HepG2 (cell line): ENCODE results near the gene COL8A2. TPM values are rescaled to one million over a fixed set of nuclear protein-coding genes. Genes with fewer than 3 reads are reported as not detected.

Source experiments
- BORCS8-MEF2B ChIP-seq: sonication (generic); formaldehyde crosslinking; IDR thresholded peaks from 2 replicates; pipeline ENCODE4 v1.8.0; 2022; ENCODE audit warnings: mild to moderate bottlenecking, missing genetic modification reagents
- CTCF ChIP-seq: sonication (generic); formaldehyde crosslinking; IDR thresholded peaks from 2 replicates; pipeline ENCODE4 v1.5.0; 2020; ENCODE audit warnings: mild to moderate bottlenecking, missing genetic modification reagents, moderate library complexity
- E2F5 ChIP-seq: sonication (generic); formaldehyde crosslinking; conservative IDR thresholded peaks from 2 replicates; pipeline ENCODE4 v1.4.0; 2020; ENCODE audit warnings: missing genetic modification reagents
- FOXJ3 ChIP-seq: sonication (generic); formaldehyde crosslinking; IDR thresholded peaks from 2 replicates; pipeline ENCODE4 v1.4.0; 2020; ENCODE audit warnings: missing genetic modification reagents, mild to moderate bottlenecking, borderline replicate concordance
- GLMP ChIP-seq: sonication (generic); formaldehyde crosslinking; IDR thresholded peaks from 2 replicates; pipeline ENCODE4 v1.9.0; 2021; ENCODE audit warnings: missing genetic modification reagents, mild to moderate bottlenecking, borderline replicate concordance
- JDP2 ChIP-seq: sonication (generic); formaldehyde crosslinking; IDR thresholded peaks from 2 replicates; pipeline ENCODE4 v1.8.1; 2022; ENCODE audit warnings: missing genetic modification reagents, borderline replicate concordance
- MATR3 ChIP-seq: sonication (generic); formaldehyde crosslinking; IDR thresholded peaks from 2 replicates; pipeline ENCODE4 v1.4.0; 2020; ENCODE audit warnings: missing genetic modification reagents
- MED8 ChIP-seq: sonication (generic); formaldehyde crosslinking; IDR thresholded peaks from 2 replicates; pipeline ENCODE4 v1.8.1; 2023; ENCODE audit warnings: mild to moderate bottlenecking, missing genetic modification reagents; ENCODE audit not compliant: insufficient replicate concordance
- MIER2 ChIP-seq: IDR thresholded peaks from 2 replicates; pipeline ENCODE4 v1.6.1; 2016; ENCODE audit warnings: missing biosample characterization, missing genetic modification reagents
- ONECUT2 ChIP-seq: sonication (generic); formaldehyde crosslinking; IDR thresholded peaks from 2 replicates; pipeline ENCODE4 v1.4.0; 2020; ENCODE audit warnings: missing genetic modification reagents
- PHF21A ChIP-seq: sonication (generic); formaldehyde crosslinking; IDR thresholded peaks from 2 replicates; pipeline ENCODE4 v1.5.0; 2020; ENCODE audit warnings: mild to moderate bottlenecking, missing genetic modification reagents
- RARA ChIP-seq: IDR thresholded peaks from 2 replicates; pipeline ENCODE4 v1.6.1; 2016; ENCODE audit warnings: missing genetic modification reagents, missing compliant biosample characterization
- SIN3B ChIP-seq: fragments of 150-350 bp; IDR thresholded peaks from 2 replicates; pipeline ENCODE4 v1.6.1; 2014; ENCODE audit warnings: low read length
- TIGD3 ChIP-seq: sonication (generic); formaldehyde crosslinking; IDR thresholded peaks from 2 replicates; pipeline ENCODE4 v1.5.1; 2020; ENCODE audit warnings: mild to moderate bottlenecking, missing genetic modification reagents, borderline replicate concordance
- ZNF33A ChIP-seq: sonication (generic); formaldehyde crosslinking; IDR thresholded peaks from 2 replicates; pipeline ENCODE4 v1.5.1; 2020; ENCODE audit warnings: missing genetic modification reagents, mild to moderate bottlenecking, moderate library complexity, borderline replicate concordance
- ZNF383 ChIP-seq: sonication (generic); formaldehyde crosslinking; IDR thresholded peaks from 2 replicates; pipeline ENCODE4 v1.4.0; 2020; ENCODE audit warnings: missing genetic modification reagents, mild to moderate bottlenecking, borderline replicate concordance
- ZNF530 ChIP-seq: sonication (generic); formaldehyde crosslinking; IDR thresholded peaks from 2 replicates; pipeline ENCODE4 v1.5.0; 2020; ENCODE audit warnings: low read depth, mild to moderate bottlenecking, missing genetic modification reagents
- polyA plus RNA-seq, 8 experiments: library from polyadenylated mRNA; depleted of rRNA in 3 of 8; stranded (reverse) in 7 of 8; unstranded in 1 of 8; fragments of >200 nt; fragmentation: Illumina TruSeq in 4 of 8; extraction: Trizol in 4 of 8; gene quantifications; 2 replicates each; pipeline versions ENCODE4 v1.2.1 to v1.2.3, GENCODE V29; 2011 to 2016; ENCODE audit warnings: low read depth in 4 of 8, missing spikeins in 1 of 8, mixed read lengths in 1 of 8; ENCODE audit not compliant: insufficient read depth in 1 of 8
- total RNA-seq, 5 experiments: library from RNA; depleted of rRNA; stranded (reverse); fragments of >200 nt; fragmentation: Illumina TruSeq; extraction: Trizol; gene quantifications; 2 replicates each; pipeline ENCODE4 v1.2.3, GENCODE V29; 2016; ENCODE audit warnings: low read depth in 1 of 5
- TF ChIP-seq, protein P1 (sequence below): sonication (generic); formaldehyde crosslinking; IDR thresholded peaks from 2 replicates; pipeline ENCODE4 v1.8.1; 2023; ENCODE audit warnings: mild to moderate bottlenecking, inconsistent platforms, moderate library complexity, missing genetic modification reagents, borderline replicate concordance
- TF ChIP-seq, protein P2 (sequence below): sonication (generic); formaldehyde crosslinking; IDR thresholded peaks from 2 replicates; pipeline ENCODE4 v1.4.0; 2020; ENCODE audit warnings: mild to moderate bottlenecking, missing genetic modification reagents

The COL8A2 gene
- total and polyA plus RNA-seq, 2 of the 13 experiments (the other 11 are each of a cell fraction or from before 2014, with no cell fraction given): 0.13 to 0.24 TPM

DNA sequence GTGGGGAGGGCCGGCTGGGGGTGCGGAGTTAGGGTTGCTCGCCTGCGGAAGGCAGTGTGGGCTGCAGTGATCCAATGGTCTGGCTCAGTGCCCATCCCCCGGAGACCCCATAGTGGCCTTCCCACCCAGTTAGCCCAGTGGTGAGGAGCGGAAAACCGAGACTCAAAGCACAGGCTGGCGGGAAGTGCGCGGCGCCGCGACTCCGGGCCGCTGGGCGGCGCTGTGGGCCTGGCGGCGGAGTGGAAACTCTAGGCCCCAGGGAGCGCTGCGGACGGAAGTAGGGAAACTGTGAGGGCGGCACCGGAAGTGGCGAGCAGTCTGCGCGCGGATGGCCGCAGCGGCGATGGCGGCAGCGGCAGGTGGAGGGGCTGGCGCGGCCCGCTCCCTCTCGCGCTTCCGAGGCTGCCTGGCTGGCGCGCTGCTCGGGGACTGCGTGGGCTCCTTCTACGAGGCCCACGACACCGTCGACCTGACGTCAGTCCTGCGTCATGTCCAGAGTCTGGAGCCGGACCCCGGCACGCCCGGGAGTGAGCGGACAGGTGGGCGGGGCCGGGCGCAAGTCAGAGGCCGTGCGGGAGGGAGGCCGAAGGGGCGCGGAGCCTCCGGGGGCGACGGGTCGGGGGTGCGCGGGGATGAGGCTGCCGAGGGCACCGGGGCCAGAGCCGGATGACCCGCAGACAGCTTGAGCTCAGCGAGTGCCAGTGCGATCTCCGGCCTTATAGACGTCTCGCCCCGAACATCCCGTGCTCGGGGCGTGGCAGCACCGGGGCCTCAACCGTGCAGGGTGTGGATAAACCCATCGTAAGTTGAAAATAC is 36.2 kb downstream of the COL8A2 start, which contains the start of gene ADPRS (continued):
- TF ChIP-seq ZNF383 (CRISPR knock-in tag) (peak; percentile 2; the same call in 1 of the 2 replicates), GLMP (no peak), TIGD3 (CRISPR knock-in tag) (no peak; the same call in 1 of the 2 replicates), ZNF530 (CRISPR knock-in tag) (no peak), JDP2 (CRISPR knock-in tag) (no peak; the same call in 1 of the 2 replicates), MIER2 (CRISPR knock-in tag) (peak; percentile 72; the same call in 1 of the 2 replicates), SIN3B (peak; percentile 92), FOXJ3 (CRISPR knock-in tag) (no peak), ONECUT2 (CRISPR knock-in tag) (no peak), BORCS8-MEF2B (CRISPR knock-in tag) (peak; percentile 90; the same call in 1 of the 2 replicates), ZNF33A (CRISPR knock-in tag) (no peak), RARA (CRISPR knock-in tag) (no peak; the same call in none of the 2 replicates), PHF21A (CRISPR knock-in tag) (peak; percentile 57; the same call in 1 of the 2 replicates), CTCF (CRISPR knock-in tag) (peak; percentile 98), MATR3 (CRISPR knock-in tag) (no peak), MED8 (CRISPR knock-in tag) (peak; percentile 76), E2F5 (peak; percentile 81; the same call in 1 of the 2 replicates)
- TF ChIP-seq, protein P1, sequence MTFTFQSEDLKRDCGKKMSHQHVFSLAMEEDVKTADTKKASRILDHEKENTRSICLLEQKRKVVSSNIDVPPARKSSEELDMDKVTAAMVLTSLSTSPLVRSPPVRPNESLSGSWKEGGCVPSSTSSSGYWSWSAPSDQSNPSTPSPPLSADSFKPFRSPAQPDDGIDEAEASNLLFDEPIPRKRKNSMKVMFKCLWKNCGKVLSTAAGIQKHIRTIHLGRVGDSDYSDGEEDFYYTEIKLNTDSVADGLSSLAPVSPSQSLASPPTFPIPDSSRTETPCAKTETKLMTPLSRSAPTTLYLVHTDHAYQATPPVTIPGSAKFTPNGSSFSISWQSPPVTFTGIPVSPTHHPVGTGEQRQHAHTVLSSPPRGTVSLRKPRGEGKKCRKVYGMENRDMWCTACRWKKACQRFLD: peak; percentile 80; the same call in 1 of the 2 replicates
- TF ChIP-seq, protein P2, sequence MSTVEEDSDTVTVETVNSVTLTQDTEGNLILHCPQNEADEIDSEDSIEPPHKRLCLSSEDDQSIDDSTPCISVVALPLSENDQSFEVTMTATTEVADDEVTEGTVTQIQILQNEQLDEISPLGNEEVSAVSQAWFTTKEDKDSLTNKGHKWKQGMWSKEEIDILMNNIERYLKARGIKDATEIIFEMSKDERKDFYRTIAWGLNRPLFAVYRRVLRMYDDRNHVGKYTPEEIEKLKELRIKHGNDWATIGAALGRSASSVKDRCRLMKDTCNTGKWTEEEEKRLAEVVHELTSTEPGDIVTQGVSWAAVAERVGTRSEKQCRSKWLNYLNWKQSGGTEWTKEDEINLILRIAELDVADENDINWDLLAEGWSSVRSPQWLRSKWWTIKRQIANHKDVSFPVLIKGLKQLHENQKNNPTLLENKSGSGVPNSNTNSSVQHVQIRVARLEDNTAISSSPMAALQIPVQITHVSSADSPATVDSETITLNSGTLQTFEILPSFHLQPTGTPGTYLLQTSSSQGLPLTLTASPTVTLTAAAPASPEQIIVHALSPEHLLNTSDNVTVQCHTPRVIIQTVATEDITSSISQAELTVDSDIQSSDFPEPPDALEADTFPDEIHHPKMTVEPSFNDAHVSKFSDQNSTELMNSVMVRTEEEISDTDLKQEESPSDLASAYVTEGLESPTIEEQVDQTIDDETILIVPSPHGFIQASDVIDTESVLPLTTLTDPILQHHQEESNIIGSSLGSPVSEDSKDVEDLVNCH: no peak
